ENCODE measurements around the gene PCDHGA1.

The PCDHGA1 gene

DNA sequence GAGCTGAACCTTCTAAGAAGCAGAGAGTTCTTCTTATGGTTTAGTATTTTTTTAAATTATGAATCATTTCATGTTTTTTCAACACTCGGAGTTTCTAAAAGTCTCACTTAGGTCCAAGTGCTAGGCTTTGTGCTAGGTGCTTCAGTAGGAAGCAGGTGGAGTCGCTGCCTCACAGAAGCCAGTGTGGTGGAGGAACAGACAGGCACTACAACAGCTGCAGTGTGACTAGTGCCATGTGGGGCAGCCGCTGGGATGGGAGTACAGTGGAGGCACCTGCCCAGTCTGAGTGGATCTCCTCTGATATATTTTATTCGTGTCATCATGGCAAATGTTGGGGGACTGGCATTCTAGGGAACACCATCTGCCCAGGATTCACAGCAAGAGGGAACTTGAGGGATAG is 173.9 kb downstream of the PCDHGA1 start:
- Mint-ChIP-seq H3K4me3 (no peak overlapping the region), H3K36me3 (ENCODE audit: low read depth) (no peaks in the 10 kb centered on the region), H3K27ac (no peak overlapping the region), H3K9me3 (no peaks in the 10 kb centered on the region), H3K4me1 (ENCODE audit: low read depth) (peaks cover 2% of the 10 kb centered on the region), H3K27me3 (ENCODE audit: low read depth) (no peaks in the 10 kb centered on the region)
- DNase-seq (ENCODE audit: low spot score), result no peak

DNA sequence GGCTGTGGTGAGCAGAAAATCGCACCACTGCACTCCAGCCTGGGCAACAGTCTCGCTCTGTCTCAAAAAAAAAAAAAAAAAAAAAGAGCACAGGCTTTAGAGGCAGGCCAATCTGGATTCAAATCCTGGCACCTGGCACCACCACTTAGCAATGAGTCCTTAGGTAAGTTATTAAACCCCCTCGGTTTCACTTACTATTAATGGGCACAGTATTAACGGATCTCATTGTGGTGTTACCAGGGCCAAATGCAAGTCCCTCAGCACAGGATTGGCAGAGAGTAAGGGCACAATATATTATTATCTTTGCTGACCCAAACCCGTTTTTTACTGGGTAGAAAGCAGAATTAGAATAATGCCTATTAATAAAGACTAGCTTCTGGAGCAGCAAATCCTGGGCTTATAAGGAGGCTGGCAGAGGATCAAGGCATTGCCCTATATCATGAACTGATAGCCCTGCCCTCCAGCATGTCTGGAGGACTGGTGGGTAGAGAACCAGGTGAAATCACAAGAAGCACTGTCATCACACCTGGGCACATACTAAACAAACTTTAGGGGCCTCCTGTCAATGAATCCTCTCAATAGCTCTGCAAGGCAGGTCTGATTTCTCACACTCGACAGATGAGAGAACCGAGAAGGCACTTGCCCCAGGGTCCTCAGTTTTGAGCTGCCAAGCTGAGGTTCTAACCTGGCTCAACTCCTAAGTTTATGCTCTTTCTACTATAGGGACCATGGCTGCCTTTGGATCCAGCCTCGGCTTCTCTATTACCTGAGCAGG is 176.3 kb downstream of the PCDHGA1 start:
- no peak overlapping the region for H3K27ac Mint-ChIP-seq
- H3K36me3 Mint-ChIP-seq (ENCODE audit: low read depth), result no peaks in the 10 kb centered on the region
- H3K4me3 Mint-ChIP-seq, result no peak overlapping the region
- DNase-seq (ENCODE audit: low spot score), result no peak
- no peaks in the 10 kb centered on the region for H3K9me3 Mint-ChIP-seq
- no peaks in the 10 kb centered on the region for H3K27me3 Mint-ChIP-seq (ENCODE audit: low read depth)
- H3K4me1 Mint-ChIP-seq (ENCODE audit: low read depth), result peaks cover 3% of the 10 kb centered on the region

DNA sequence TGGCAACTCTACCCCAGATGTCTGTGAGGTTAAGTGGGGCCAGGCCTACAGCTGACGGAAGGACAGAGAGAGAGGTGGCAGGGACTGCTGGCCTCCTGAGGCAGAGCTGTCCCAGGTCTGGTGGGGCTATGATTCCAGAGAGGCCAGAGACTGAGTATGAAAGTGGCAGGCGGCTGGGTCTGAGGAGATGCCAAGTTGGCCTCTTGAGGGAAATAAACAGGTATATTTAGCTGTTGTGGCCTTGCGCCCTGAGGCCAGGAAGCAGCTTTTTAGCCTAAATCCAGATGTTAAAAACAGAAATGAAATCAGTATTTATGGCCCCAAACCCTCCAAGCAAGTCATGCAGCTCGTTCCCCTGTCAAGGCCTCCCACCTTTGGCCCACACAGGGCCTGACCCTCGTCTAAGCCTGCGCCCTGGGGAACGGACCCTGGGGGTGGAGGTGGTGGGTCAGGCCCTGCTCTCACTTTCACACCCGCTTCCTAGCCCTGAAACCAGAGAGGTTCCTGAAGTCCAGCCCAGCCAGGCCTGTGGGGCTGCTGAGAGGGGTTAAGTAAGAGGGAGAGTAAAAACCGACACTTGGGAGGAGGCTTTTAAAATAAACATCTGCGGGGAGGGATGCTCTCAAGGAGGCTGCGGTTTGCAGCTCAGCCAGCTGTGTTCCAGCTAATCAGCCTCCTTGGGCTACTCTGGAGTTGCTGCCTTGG is 177.2 kb downstream of the PCDHGA1 start:
- H3K27ac Mint-ChIP-seq, result no peak overlapping the region
- H3K4me3 Mint-ChIP-seq, result no peak overlapping the region
- H3K27me3 Mint-ChIP-seq (ENCODE audit: low read depth), result no peaks in the 10 kb centered on the region
- no peaks in the 10 kb centered on the region for H3K36me3 Mint-ChIP-seq (ENCODE audit: low read depth)
- no peaks in the 10 kb centered on the region for H3K9me3 Mint-ChIP-seq
- peaks cover 6% of the 10 kb centered on the region for H3K4me1 Mint-ChIP-seq (ENCODE audit: low read depth)
- DNase-seq (ENCODE audit: low spot score), result no peak

GRCh38 chr5:141508440-141508797 is 178.1 kb downstream of the PCDHGA1 start:
- Mint-ChIP-seq H3K27me3 (ENCODE audit: low read depth) (no peaks in the 10 kb centered on the region), H3K4me3 (no peak overlapping the region), H3K4me1 (ENCODE audit: low read depth) (peaks cover 12% of the 10 kb centered on the region), H3K27ac (no peak overlapping the region), H3K36me3 (ENCODE audit: low read depth) (peaks cover 4% of the 10 kb centered on the region), H3K9me3 (no peaks in the 10 kb centered on the region)
- DNase-seq (ENCODE audit: low spot score), result no peak

DNA sequence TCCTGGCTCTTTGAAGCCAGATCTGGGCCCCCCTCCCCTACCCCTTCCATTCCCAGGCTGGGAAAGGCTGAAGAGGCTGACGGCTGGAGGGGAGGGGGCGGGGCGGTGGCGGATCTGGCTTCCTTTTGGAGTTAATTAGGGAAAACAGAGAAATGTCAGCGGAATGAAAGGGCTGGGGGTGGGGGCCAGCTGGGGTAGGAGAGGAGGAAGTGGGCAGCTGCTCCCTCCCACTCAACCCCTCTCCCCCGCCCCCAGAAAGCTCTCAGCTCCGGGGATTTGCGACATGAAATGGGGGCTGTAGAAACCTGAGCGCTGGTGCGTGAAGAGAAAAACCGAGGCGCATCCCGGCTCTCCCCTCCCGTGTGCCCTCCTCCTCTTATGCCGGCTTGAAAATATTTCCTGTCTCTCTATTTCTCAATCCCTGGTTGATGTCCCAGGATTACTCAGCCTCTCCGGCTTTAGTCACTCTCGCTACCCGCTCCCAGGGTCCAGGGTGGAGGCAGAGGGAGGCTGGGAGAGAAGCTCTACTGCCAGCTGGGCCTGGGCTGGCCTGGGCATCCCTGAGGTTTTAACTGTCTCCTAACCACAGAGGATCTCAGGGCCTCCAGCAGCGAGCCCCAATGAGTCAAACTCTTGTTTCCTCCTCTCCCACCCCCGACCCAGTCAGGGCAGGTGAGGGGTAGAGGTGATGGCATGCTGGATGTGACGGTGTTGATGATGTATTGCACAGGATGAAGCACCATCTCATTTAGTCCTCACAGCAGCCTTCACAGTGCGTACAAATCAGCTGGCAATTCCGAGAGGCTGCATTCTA is 178.7 kb downstream of the PCDHGA1 start:
- peaks cover 18% of the 10 kb centered on the region for H3K4me1 Mint-ChIP-seq (ENCODE audit: low read depth)
- H3K9me3 Mint-ChIP-seq, result no peaks in the 10 kb centered on the region
- H3K4me3 Mint-ChIP-seq, result no peak overlapping the region
- no peak for DNase-seq (ENCODE audit: low spot score)
- H3K27me3 Mint-ChIP-seq (ENCODE audit: low read depth), result no peaks in the 10 kb centered on the region
- H3K27ac Mint-ChIP-seq, result no peak overlapping the region
- peaks cover 7% of the 10 kb centered on the region for H3K36me3 Mint-ChIP-seq (ENCODE audit: low read depth)

DNA sequence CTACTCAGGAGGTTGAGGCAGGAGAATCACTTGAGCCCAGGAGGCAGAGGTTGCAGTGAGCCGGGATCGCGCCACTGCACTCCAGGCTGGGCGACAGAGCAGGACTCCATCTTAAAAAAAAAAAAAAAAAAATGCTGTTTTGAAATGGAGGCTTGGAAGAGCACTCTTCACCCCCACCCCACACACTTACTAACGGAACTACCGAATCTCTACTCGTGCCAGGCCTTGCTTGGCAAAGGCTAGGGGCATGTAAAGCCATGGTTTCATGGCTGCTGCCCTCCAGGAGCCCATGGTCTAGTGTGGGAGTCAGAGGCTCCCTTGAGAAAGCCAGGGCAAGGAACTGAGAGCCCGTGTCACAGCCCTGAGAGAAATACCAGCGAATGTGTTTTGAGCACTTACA is 179.8 kb downstream of the PCDHGA1 start:
- no peak overlapping the region for H3K4me3 Mint-ChIP-seq
- H3K27ac Mint-ChIP-seq, result no peak overlapping the region
- no peaks in the 10 kb centered on the region for H3K9me3 Mint-ChIP-seq
- DNase-seq (ENCODE audit: low spot score), result no peak
- H3K27me3 Mint-ChIP-seq (ENCODE audit: low read depth), result no peaks in the 10 kb centered on the region
- H3K4me1 Mint-ChIP-seq (ENCODE audit: low read depth), result peaks cover 24% of the 10 kb centered on the region
- H3K36me3 Mint-ChIP-seq (ENCODE audit: low read depth), result peaks cover 10% of the 10 kb centered on the region

- peaks cover 26% of the 10 kb centered on the region for H3K4me1 Mint-ChIP-seq (ENCODE audit: low read depth)
- no peak overlapping the region for H3K27ac Mint-ChIP-seq
- no peaks in the 10 kb centered on the region for H3K27me3 Mint-ChIP-seq (ENCODE audit: low read depth)
- H3K9me3 Mint-ChIP-seq, result no peaks in the 10 kb centered on the region
- H3K4me3 Mint-ChIP-seq, result no peak overlapping the region
- H3K36me3 Mint-ChIP-seq (ENCODE audit: low read depth), result peaks cover 15% of the 10 kb centered on the region
- DNase-seq (ENCODE audit: low spot score), result no peak
Observed at GRCh38 chr5:141510850-141511601, 180.7 kb downstream of the PCDHGA1 start.

- no peak overlapping the region for H3K27ac Mint-ChIP-seq
- no peak for DNase-seq (ENCODE audit: low spot score)
- no peak overlapping the region for H3K4me3 Mint-ChIP-seq
- peaks cover 24% of the 10 kb centered on the region for H3K36me3 Mint-ChIP-seq (ENCODE audit: low read depth)
- peaks cover 26% of the 10 kb centered on the region for H3K4me1 Mint-ChIP-seq (ENCODE audit: low read depth)
- H3K9me3 Mint-ChIP-seq, result no peaks in the 10 kb centered on the region
- no peaks in the 10 kb centered on the region for H3K27me3 Mint-ChIP-seq (ENCODE audit: low read depth)
Observed at GRCh38 chr5:141511771-141512325, 181.5 kb downstream of the PCDHGA1 start.

GRCh38 chr5:141512390-141512910 is 182.1 kb downstream of the PCDHGA1 start:
- Mint-ChIP-seq H3K27ac (peak overlapping the region; percentile 47), H3K4me3 (peak overlapping the region; percentile 80), H3K9me3 (no peaks in the 10 kb centered on the region), H3K36me3 (ENCODE audit: low read depth) (peaks cover 29% of the 10 kb centered on the region), H3K4me1 (ENCODE audit: low read depth) (peaks cover 26% of the 10 kb centered on the region), H3K27me3 (ENCODE audit: low read depth) (no peaks in the 10 kb centered on the region)
- peak; percentile 77 for DNase-seq (ENCODE audit: low spot score)

- Mint-ChIP-seq H3K4me3 (peak overlapping the region; percentile 80), H3K4me1 (ENCODE audit: low read depth) (peaks cover 26% of the 10 kb centered on the region), H3K36me3 (ENCODE audit: low read depth) (peaks cover 35% of the 10 kb centered on the region), H3K9me3 (no peaks in the 10 kb centered on the region), H3K27ac (peak overlapping the region; percentile 77), H3K27me3 (ENCODE audit: low read depth) (no peaks in the 10 kb centered on the region)
- DNase-seq (ENCODE audit: low spot score), result peak; percentile 27
Observed at GRCh38 chr5:141512911-141513626, 182.8 kb downstream of the PCDHGA1 start.

- peak overlapping the region; percentile 80 for H3K4me3 Mint-ChIP-seq
- H3K27me3 Mint-ChIP-seq (ENCODE audit: low read depth), result no peaks in the 10 kb centered on the region
- H3K27ac Mint-ChIP-seq, result peak overlapping the region; percentile 56
- peak; percentile 58 for DNase-seq (ENCODE audit: low spot score)
- H3K9me3 Mint-ChIP-seq, result no peaks in the 10 kb centered on the region
- peaks cover 41% of the 10 kb centered on the region for H3K36me3 Mint-ChIP-seq (ENCODE audit: low read depth)
- H3K4me1 Mint-ChIP-seq (ENCODE audit: low read depth), result peaks cover 26% of the 10 kb centered on the region
Observed at GRCh38 chr5:141513627-141514329, 183.5 kb downstream of the PCDHGA1 start.

GRCh38 chr5:141514330-141515133 is 184.2 kb downstream of the PCDHGA1 start:
- Mint-ChIP-seq H3K4me3 (no peak overlapping the region), H3K4me1 (ENCODE audit: low read depth) (peaks cover 23% of the 10 kb centered on the region), H3K27ac (peak overlapping the region; percentile 52), H3K36me3 (ENCODE audit: low read depth) (peaks cover 48% of the 10 kb centered on the region), H3K27me3 (ENCODE audit: low read depth) (no peaks in the 10 kb centered on the region), H3K9me3 (no peaks in the 10 kb centered on the region)
- no peak for DNase-seq (ENCODE audit: low spot score)
